ENCODE measurements around the gene KRT17.

DNA sequence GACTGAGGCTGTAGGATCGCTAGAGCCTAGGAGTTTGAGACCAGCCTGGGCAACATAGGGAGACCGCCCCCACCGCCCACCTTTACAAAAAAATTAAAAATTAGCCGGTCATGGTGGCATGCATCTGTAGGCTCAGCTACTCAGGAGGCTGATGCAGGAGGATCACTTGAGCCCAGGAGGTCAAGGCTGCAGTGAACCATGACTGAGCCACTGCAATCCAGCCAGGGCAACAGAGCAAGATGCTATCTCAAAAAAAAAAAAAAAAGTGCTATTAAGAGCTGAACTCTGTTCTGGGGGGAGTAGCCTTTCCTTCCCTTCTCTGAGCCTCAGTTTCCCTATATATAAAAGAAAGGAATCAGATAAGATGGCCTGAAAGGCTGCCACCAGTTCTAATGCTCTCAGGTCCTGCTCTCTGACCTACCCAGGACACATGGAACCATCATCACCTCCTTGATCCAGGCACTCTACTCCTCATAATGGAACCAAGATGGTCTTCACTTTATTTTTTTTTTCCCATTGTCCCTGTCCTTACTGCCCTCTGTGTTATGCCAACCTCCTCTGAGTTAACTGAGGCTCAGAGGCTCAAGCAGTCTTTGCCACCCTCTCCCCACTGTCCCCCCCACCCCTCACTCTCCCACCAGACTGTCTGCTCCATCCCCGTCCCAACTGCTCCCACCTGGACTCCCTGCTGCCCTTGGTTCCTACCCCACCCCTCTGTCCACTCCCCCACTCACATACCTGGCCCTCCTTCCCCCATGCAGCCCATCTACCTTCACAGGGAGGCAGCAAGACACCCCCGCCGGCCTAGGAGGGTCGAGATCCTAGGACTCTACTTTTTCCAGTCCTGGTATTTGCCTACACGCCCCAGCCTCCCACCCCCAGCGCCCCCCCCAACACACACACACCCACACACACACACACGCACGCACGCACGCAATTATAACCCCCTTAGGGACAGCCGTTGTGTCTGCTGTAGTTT, 40.5 kb upstream of the KRT17 start:
- TF ChIP-seq, protein P1, sequence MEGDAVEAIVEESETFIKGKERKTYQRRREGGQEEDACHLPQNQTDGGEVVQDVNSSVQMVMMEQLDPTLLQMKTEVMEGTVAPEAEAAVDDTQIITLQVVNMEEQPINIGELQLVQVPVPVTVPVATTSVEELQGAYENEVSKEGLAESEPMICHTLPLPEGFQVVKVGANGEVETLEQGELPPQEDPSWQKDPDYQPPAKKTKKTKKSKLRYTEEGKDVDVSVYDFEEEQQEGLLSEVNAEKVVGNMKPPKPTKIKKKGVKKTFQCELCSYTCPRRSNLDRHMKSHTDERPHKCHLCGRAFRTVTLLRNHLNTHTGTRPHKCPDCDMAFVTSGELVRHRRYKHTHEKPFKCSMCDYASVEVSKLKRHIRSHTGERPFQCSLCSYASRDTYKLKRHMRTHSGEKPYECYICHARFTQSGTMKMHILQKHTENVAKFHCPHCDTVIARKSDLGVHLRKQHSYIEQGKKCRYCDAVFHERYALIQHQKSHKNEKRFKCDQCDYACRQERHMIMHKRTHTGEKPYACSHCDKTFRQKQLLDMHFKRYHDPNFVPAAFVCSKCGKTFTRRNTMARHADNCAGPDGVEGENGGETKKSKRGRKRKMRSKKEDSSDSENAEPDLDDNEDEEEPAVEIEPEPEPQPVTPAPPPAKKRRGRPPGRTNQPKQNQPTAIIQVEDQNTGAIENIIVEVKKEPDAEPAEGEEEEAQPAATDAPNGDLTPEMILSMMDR (conservative IDR thresholded peaks at IDR 0.05): no peak
- no peak for TF ChIP-seq EZH2 (IDR thresholded peaks at IDR 0.05; ENCODE audit: low read depth)

All from PC-9 (cell line).